Erythroblast (primary cell): ENCODE measurements around the gene RAB22A.

Experiments used
- GATA1 ChIP-seq: IDR thresholded peaks from 2 replicates; pipeline ENCODE4 v1.6.1; 2011; ENCODE audit warnings: low read depth, mild to moderate bottlenecking, control low read depth, low read length, moderate library complexity
- POLR2A ChIP-seq: IDR thresholded peaks from 2 replicates; pipeline ENCODE4 v1.6.1; 2011; ENCODE audit warnings: mild to moderate bottlenecking, low read length

GRCh38 chr20:58377017-58377416 is 67.5 kb downstream of the RAB22A start:
- TF ChIP-seq POLR2A = no peak
- no peak for TF ChIP-seq GATA1
